T-helper 1 cell treated with Interleukin-12 subunit alpha and Interleukin-12 subunit beta and Interleukin-4 antibody, amounts not matched to agents 30 μg/mL and 1 μg/mL, for 36 hours (primary cell): ENCODE measurements around the gene GNA12.

Experiments
- H3K27ac Mint-ChIP-seq: one replicate; pipeline ENCODE4 v1.8.0; 2021; ENCODE audit warnings: mild to moderate bottlenecking, mixed read lengths
- H3K27me3 Mint-ChIP-seq: one replicate; pipeline ENCODE4 v1.8.0; 2021; ENCODE audit warnings: low read depth, mixed read lengths
- H3K36me3 Mint-ChIP-seq: one replicate; pipeline ENCODE4 v1.8.0; 2021; ENCODE audit warnings: low read depth, mixed read lengths
- H3K4me1 Mint-ChIP-seq: one replicate; pipeline ENCODE4 v1.8.0; 2021; ENCODE audit warnings: low read depth, mixed read lengths
- H3K4me3 Mint-ChIP-seq: one replicate; pipeline ENCODE4 v1.8.0; 2021; ENCODE audit warnings: mild to moderate bottlenecking, moderate library complexity, mixed read lengths
- H3K9me3 Mint-ChIP-seq: one replicate; pipeline ENCODE4 v1.8.0; 2021; ENCODE audit warnings: mixed read lengths

The GNA12 gene

GRCh38 chr7:2837496-2837895, 6.6 kb downstream of the GNA12 start:
- H3K27me3 Mint-ChIP-seq, result no peaks in the 10 kb centered on the region
- peak overlapping the region; percentile 13 for H3K4me3 Mint-ChIP-seq
- H3K27ac Mint-ChIP-seq, result peak overlapping the region; percentile 51
- no peaks in the 10 kb centered on the region for H3K9me3 Mint-ChIP-seq
- peaks cover 37% of the 10 kb centered on the region for H3K36me3 Mint-ChIP-seq
- peaks cover 44% of the 10 kb centered on the region for H3K4me1 Mint-ChIP-seq

GRCh38 chr7:2834748-2835441, 9.2 kb downstream of the GNA12 start:
- Mint-ChIP-seq H3K27ac (no peak overlapping the region), H3K4me3 (no peak overlapping the region), H3K4me1 (peaks cover 27% of the 10 kb centered on the region), H3K9me3 (no peaks in the 10 kb centered on the region), H3K36me3 (peaks cover 25% of the 10 kb centered on the region), H3K27me3 (no peaks in the 10 kb centered on the region)

- no peaks in the 10 kb centered on the region for H3K27me3 Mint-ChIP-seq
- H3K36me3 Mint-ChIP-seq, result peaks cover 23% of the 10 kb centered on the region
- H3K4me1 Mint-ChIP-seq, result peaks cover 23% of the 10 kb centered on the region
- no peaks in the 10 kb centered on the region for H3K9me3 Mint-ChIP-seq
- H3K27ac Mint-ChIP-seq, result no peak overlapping the region
- no peak overlapping the region for H3K4me3 Mint-ChIP-seq
Observed at GRCh38 chr7:2833083-2833910, 10.8 kb downstream of the GNA12 start.

GRCh38 chr7:2832461-2832860, 11.6 kb downstream of the GNA12 start:
- no peaks in the 10 kb centered on the region for H3K27me3 Mint-ChIP-seq
- no peaks in the 10 kb centered on the region for H3K9me3 Mint-ChIP-seq
- peaks cover 17% of the 10 kb centered on the region for H3K4me1 Mint-ChIP-seq
- no peak overlapping the region for H3K27ac Mint-ChIP-seq
- H3K4me3 Mint-ChIP-seq, result no peak overlapping the region
- H3K36me3 Mint-ChIP-seq, result peaks cover 19% of the 10 kb centered on the region

- peaks cover 16% of the 10 kb centered on the region for H3K36me3 Mint-ChIP-seq
- H3K27ac Mint-ChIP-seq, result no peak overlapping the region
- peaks cover 9% of the 10 kb centered on the region for H3K4me1 Mint-ChIP-seq
- H3K9me3 Mint-ChIP-seq, result no peaks in the 10 kb centered on the region
- H3K4me3 Mint-ChIP-seq, result no peak overlapping the region
- H3K27me3 Mint-ChIP-seq, result no peaks in the 10 kb centered on the region
Observed at GRCh38 chr7:2830609-2831376, 13.3 kb downstream of the GNA12 start.

- H3K27me3 Mint-ChIP-seq, result no peaks in the 10 kb centered on the region
- peaks cover 7% of the 10 kb centered on the region for H3K4me1 Mint-ChIP-seq
- no peaks in the 10 kb centered on the region for H3K9me3 Mint-ChIP-seq
- no peak overlapping the region for H3K27ac Mint-ChIP-seq
- H3K36me3 Mint-ChIP-seq, result peaks cover 6% of the 10 kb centered on the region
- H3K4me3 Mint-ChIP-seq, result no peak overlapping the region
Observed at GRCh38 chr7:2829040-2829439, 15.1 kb downstream of the GNA12 start.

GRCh38 chr7:2826771-2827170, 17.3 kb downstream of the GNA12 start:
- Mint-ChIP-seq H3K36me3 (peaks cover 9% of the 10 kb centered on the region), H3K27ac (no peak overlapping the region), H3K9me3 (no peaks in the 10 kb centered on the region)

GRCh38 chr7:2825559-2826227, 18.4 kb downstream of the GNA12 start:
- Mint-ChIP-seq H3K36me3 (peaks cover 10% of the 10 kb centered on the region), H3K4me1 (peaks cover 21% of the 10 kb centered on the region), H3K4me3 (no peak overlapping the region), H3K27me3 (no peaks in the 10 kb centered on the region), H3K27ac (no peak overlapping the region), H3K9me3 (no peaks in the 10 kb centered on the region)

More at GRCh38 chr7:2826771-2827170, 17.3 kb downstream of the GNA12 start:
- H3K4me1 Mint-ChIP-seq, result peaks cover 15% of the 10 kb centered on the region
- H3K4me3 Mint-ChIP-seq, result no peak overlapping the region
- H3K27me3 Mint-ChIP-seq, result no peaks in the 10 kb centered on the region

GRCh38 chr7:2824678-2825461, 19.2 kb downstream of the GNA12 start:
- H3K4me3 Mint-ChIP-seq, result no peak overlapping the region
- no peaks in the 10 kb centered on the region for H3K27me3 Mint-ChIP-seq
- H3K27ac Mint-ChIP-seq, result no peak overlapping the region
- H3K4me1 Mint-ChIP-seq, result peaks cover 21% of the 10 kb centered on the region
- H3K36me3 Mint-ChIP-seq, result peaks cover 10% of the 10 kb centered on the region
- H3K9me3 Mint-ChIP-seq, result no peaks in the 10 kb centered on the region

GRCh38 chr7:2824026-2824677, 20.0 kb downstream of the GNA12 start:
- peaks cover 24% of the 10 kb centered on the region for H3K4me1 Mint-ChIP-seq

GRCh38 chr7:2823130-2823529, 21.0 kb downstream of the GNA12 start:
- Mint-ChIP-seq H3K4me3 (no peak overlapping the region), H3K4me1 (peaks cover 26% of the 10 kb centered on the region)

More at GRCh38 chr7:2824026-2824677, 20.0 kb downstream of the GNA12 start:
- peaks cover 8% of the 10 kb centered on the region for H3K36me3 Mint-ChIP-seq
- H3K4me3 Mint-ChIP-seq, result no peak overlapping the region
- no peak overlapping the region for H3K27ac Mint-ChIP-seq
- H3K27me3 Mint-ChIP-seq, result no peaks in the 10 kb centered on the region
- H3K9me3 Mint-ChIP-seq, result no peaks in the 10 kb centered on the region

GRCh38 chr7:2821842-2822507, 22.1 kb downstream of the GNA12 start:
- H3K4me3 Mint-ChIP-seq, result no peak overlapping the region
- peaks cover 26% of the 10 kb centered on the region for H3K4me1 Mint-ChIP-seq
- H3K36me3 Mint-ChIP-seq, result peaks cover 8% of the 10 kb centered on the region
- H3K9me3 Mint-ChIP-seq, result no peaks in the 10 kb centered on the region
- H3K27ac Mint-ChIP-seq, result no peak overlapping the region
- H3K27me3 Mint-ChIP-seq, result no peaks in the 10 kb centered on the region

More at GRCh38 chr7:2823130-2823529, 21.0 kb downstream of the GNA12 start:
- Mint-ChIP-seq H3K27me3 (no peaks in the 10 kb centered on the region), H3K9me3 (no peaks in the 10 kb centered on the region), H3K27ac (no peak overlapping the region), H3K36me3 (peaks cover 8% of the 10 kb centered on the region)
